ENCODE data around the gene DSCAM. TPM values are rescaled to one million over a fixed set of nuclear protein-coding genes. Genes with fewer than 3 reads are reported as not detected.

DSCAM gene
- polyA plus RNA-seq, 1 experiment: 0.10 TPM

DNA sequence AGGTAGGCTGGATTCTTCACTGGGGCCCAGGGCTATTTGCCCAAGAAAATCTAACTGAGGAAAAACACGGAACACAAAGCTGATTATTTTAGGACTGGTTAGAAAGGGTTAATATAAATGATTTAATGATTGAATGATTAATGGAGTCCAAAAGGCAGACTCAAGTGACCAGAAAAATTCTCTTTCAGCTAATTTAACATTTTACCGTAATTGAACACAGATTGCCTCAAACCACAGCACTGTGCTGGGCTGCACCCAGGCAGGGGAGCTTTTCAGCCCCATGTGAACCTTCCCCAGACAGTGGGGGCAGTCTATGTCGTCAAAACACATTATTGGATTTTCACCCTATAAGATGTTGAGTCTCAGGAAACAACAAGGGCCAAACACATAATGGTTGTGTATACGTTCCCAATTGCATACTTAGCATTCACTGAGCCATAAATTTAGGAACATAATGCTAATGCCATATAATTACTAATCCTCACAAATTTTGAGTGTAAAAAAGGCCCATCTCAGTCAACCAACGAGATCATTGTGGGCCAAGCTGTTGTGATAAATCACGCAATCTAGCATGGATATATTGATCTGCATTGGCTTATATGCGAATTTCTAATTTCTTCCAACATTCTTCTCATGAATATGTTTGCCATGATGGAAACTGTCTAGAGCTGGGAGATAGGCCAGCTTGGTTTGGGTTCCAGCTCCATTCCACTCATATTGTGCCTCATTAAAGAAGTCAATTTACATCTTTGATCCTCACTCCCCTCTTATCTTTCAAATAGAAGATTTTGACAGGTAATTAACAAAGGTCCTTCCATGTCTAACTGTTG is 27.7 kb downstream of the DSCAM start:
- no peak for DNase-seq (ENCODE audit: low read depth)
- TF ChIP-seq, protein P1, sequence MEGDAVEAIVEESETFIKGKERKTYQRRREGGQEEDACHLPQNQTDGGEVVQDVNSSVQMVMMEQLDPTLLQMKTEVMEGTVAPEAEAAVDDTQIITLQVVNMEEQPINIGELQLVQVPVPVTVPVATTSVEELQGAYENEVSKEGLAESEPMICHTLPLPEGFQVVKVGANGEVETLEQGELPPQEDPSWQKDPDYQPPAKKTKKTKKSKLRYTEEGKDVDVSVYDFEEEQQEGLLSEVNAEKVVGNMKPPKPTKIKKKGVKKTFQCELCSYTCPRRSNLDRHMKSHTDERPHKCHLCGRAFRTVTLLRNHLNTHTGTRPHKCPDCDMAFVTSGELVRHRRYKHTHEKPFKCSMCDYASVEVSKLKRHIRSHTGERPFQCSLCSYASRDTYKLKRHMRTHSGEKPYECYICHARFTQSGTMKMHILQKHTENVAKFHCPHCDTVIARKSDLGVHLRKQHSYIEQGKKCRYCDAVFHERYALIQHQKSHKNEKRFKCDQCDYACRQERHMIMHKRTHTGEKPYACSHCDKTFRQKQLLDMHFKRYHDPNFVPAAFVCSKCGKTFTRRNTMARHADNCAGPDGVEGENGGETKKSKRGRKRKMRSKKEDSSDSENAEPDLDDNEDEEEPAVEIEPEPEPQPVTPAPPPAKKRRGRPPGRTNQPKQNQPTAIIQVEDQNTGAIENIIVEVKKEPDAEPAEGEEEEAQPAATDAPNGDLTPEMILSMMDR (IDR thresholded peaks at IDR 0.05; ENCODE audit: insufficient read depth, low read depth, low read length): no peak
- POLR2A ChIA-PET: no interaction called here
- Histone ChIP-seq H3K27me3 (ENCODE audit: control insufficient read depth, insufficient read depth, low read length) (no peaks in the 10 kb centered on the region), H3K36me3 (ENCODE audit: control insufficient read depth, insufficient read depth, low read length) (no peaks in the 10 kb centered on the region), H3K4me3 (ENCODE audit: low read depth, low read length) (no peak overlapping the region)
- CTCF ChIA-PET: interaction anchor here (0.6 kb wide), 2 partner anchors 97 to 251 kb away, joined by 3 to 4 read pairs; no protein-coding TSS in a partner anchor

GRCh38 chr21:40813918-40814317 is 33.0 kb downstream of the DSCAM start:
- TF ChIP-seq, protein P1 (IDR thresholded peaks at IDR 0.05; ENCODE audit: insufficient read depth, low read depth, low read length): no peak
- ChIA-PET CTCF (interaction anchor here (1.0 kb wide), 1 partner anchor 18 kb away, joined by 3 read pairs; no protein-coding TSS in a partner anchor), POLR2A (no interaction called here)

GRCh38 chr21:40809673-40810197 is 37.2 kb downstream of the DSCAM start:
- no peak for DNase-seq (ENCODE audit: low read depth)
- ChIA-PET POLR2A (no interaction called here), CTCF (no interaction called here)
- no peak overlapping the region for H3K4me3 ChIP-seq (ENCODE audit: low read depth, low read length)
- H3K36me3 ChIP-seq (ENCODE audit: control insufficient read depth, insufficient read depth, low read length): no peaks in the 10 kb centered on the region
- TF ChIP-seq, protein P1 (IDR thresholded peaks at IDR 0.05; ENCODE audit: insufficient read depth, low read depth, low read length): no peak
- no peaks in the 10 kb centered on the region for H3K27me3 ChIP-seq (ENCODE audit: control insufficient read depth, insufficient read depth, low read length)

More at GRCh38 chr21:40813918-40814317, 33.0 kb downstream of the DSCAM start:
- no peaks in the 10 kb centered on the region for H3K36me3 ChIP-seq (ENCODE audit: control insufficient read depth, insufficient read depth, low read length)
- no peaks in the 10 kb centered on the region for H3K27me3 ChIP-seq (ENCODE audit: control insufficient read depth, insufficient read depth, low read length)
- no peak for DNase-seq (ENCODE audit: low read depth)
- no peak overlapping the region for H3K4me3 ChIP-seq (ENCODE audit: low read depth, low read length)

DNA sequence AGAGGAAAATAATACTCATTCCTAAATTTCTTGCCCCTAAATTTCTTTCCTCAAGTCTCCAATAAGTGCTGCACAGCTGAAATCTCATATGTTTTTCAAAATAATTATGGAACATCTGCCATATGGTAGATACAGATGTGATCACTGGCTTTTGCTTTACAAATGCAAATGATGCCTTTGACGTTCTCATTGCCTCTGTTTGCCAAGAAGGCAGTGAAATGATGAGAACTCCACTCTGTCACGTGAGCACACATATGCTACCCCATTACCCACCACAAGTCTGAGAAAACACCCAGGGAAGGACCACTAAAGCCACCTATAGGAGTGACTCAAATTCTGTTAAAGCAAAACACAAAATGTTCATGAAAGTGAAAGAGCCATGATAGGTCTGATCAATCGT is 43.9 kb downstream of the DSCAM start:
- Histone ChIP-seq H3K4me3 (ENCODE audit: low read depth, low read length) (no peak overlapping the region), H3K27me3 (ENCODE audit: control insufficient read depth, insufficient read depth, low read length) (no peaks in the 10 kb centered on the region), H3K36me3 (ENCODE audit: control insufficient read depth, insufficient read depth, low read length) (no peaks in the 10 kb centered on the region)
- ChIA-PET POLR2A (no interaction called here), CTCF (no interaction called here)
- TF ChIP-seq, protein P1 (IDR thresholded peaks at IDR 0.05; ENCODE audit: insufficient read depth, low read depth, low read length): no peak
- DNase-seq (ENCODE audit: low read depth): no peak

- POLR2A ChIA-PET: no interaction called here
- Histone ChIP-seq H3K36me3 (ENCODE audit: control insufficient read depth, insufficient read depth, low read length) (no peaks in the 10 kb centered on the region), H3K4me3 (ENCODE audit: low read depth, low read length) (no peak overlapping the region), H3K27me3 (ENCODE audit: control insufficient read depth, insufficient read depth, low read length) (no peaks in the 10 kb centered on the region)
- CTCF ChIA-PET: no interaction called here
- TF ChIP-seq, protein P1 (IDR thresholded peaks at IDR 0.05; ENCODE audit: insufficient read depth, low read depth, low read length): no peak
- no peak for DNase-seq (ENCODE audit: low read depth)
Measured at GRCh38 chr21:40800126-40800525, 46.8 kb downstream of the DSCAM start.
